ENCODE data around the gene LRRC8E. TPM values are rescaled to one million over a fixed set of nuclear protein-coding genes. Genes with fewer than 3 reads are reported as not detected.

Gene LRRC8E
- total RNA-seq, 4 donors from 2014 or later: 0.13 to 0.32 (median 0.29) TPM

DNA sequence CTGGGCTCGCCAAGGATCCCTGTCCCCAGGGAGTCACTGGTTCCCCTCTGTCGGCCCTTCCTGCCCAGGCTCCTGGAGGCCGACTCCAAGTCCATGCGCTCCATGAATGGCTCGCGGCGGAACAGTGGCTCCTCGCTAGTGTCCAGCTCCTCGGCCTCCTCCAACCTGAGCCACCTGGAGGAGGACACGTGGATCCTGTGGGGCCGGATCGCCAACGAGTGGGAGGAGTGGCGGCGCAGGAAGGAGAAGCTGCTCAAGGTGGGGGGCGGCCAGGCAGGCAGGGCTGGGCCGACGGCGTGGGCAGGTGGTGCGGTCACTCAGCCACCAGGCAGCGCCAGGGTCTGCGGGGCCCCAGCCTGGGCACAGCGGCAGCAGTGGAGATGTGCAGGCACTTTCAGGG lies 40.6 kb upstream of the LRRC8E start:
- H3K27me3 ChIP-seq: no peaks in the 10 kb centered on the region
- H3K9me3 ChIP-seq: no peaks in the 10 kb centered on the region
- 80 to 100% methylated on average over 1 to 2 of the region's 23 CpGs for WGBS, 2 donors (ENCODE audit: low coverage in 1 of 2)
- no peak for ATAC-seq
- no peaks in the 10 kb centered on the region for H3K4me1 ChIP-seq
- TF ChIP-seq, protein P1, sequence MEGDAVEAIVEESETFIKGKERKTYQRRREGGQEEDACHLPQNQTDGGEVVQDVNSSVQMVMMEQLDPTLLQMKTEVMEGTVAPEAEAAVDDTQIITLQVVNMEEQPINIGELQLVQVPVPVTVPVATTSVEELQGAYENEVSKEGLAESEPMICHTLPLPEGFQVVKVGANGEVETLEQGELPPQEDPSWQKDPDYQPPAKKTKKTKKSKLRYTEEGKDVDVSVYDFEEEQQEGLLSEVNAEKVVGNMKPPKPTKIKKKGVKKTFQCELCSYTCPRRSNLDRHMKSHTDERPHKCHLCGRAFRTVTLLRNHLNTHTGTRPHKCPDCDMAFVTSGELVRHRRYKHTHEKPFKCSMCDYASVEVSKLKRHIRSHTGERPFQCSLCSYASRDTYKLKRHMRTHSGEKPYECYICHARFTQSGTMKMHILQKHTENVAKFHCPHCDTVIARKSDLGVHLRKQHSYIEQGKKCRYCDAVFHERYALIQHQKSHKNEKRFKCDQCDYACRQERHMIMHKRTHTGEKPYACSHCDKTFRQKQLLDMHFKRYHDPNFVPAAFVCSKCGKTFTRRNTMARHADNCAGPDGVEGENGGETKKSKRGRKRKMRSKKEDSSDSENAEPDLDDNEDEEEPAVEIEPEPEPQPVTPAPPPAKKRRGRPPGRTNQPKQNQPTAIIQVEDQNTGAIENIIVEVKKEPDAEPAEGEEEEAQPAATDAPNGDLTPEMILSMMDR (IDR thresholded peaks at IDR 0.05): no peak
- TF ChIP-seq POLR2A (IDR thresholded peaks at IDR 0.05) (no peak), EP300 (IDR thresholded peaks at IDR 0.05) (no peak), POLR2AphosphoS5 (IDR thresholded peaks at IDR 0.05) (no peak)
- H3K4me3 ChIP-seq: no peak overlapping the region
- H3K36me3 ChIP-seq: peaks cover 0 to 10% of the 10 kb centered on the region in 2 donors
- no peak overlapping the region for H3K27ac ChIP-seq

DNA sequence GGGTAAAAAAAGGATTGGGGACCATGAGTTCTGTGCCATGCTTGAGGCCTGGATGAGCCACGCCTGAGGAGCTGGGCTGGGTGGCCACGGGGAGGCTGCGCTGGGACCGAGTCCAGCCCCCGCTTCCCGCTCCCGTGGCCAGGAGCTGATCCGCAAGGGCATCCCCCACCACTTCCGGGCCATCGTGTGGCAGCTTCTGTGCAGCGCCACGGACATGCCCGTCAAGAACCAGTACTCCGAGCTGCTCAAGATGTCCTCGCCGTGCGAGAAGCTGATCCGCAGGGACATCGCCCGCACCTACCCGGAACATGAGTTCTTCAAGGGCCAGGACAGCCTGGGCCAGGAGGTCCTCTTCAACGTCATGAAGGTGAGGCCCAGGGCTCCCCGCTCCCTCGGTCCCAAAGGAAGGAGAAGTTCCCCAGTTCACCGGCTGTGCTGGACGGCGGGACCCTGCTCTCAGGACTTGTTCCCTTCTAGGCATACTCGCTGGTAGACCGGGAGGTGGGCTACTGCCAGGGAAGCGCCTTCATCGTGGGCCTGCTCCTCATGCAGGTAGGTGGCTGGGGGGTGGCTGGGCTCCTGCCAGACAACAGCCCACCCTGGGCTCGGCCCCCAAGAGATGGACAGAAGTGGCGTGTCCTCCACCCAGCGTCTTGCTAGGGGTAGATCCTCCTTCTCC lies 39.4 kb upstream of the LRRC8E start:
- TF ChIP-seq POLR2AphosphoS5 (IDR thresholded peaks at IDR 0.05) (no peak), POLR2A (IDR thresholded peaks at IDR 0.05) (no peak), EP300 (IDR thresholded peaks at IDR 0.05) (no peak)
- TF ChIP-seq, protein P1 (IDR thresholded peaks at IDR 0.05): no peak
- no peak overlapping the region for H3K4me3 ChIP-seq
- peaks cover 0 to 9% (median 0%) of the 10 kb centered on the region in 3 donors for H3K4me1 ChIP-seq
- ATAC-seq: no peak
- no peaks in the 10 kb centered on the region for H3K27me3 ChIP-seq
- WGBS, 2 donors (ENCODE audit: low coverage in 1 of 2): 81% methylated on average over 9 of the region's 34 CpGs; no CpG with 5 or more reads in 1 of the 2 donors
- H3K36me3 ChIP-seq: peaks cover 0 to 10% of the 10 kb centered on the region in 2 donors
- H3K9me3 ChIP-seq: no peaks in the 10 kb centered on the region
- H3K27ac ChIP-seq: no peak overlapping the region

DNA sequence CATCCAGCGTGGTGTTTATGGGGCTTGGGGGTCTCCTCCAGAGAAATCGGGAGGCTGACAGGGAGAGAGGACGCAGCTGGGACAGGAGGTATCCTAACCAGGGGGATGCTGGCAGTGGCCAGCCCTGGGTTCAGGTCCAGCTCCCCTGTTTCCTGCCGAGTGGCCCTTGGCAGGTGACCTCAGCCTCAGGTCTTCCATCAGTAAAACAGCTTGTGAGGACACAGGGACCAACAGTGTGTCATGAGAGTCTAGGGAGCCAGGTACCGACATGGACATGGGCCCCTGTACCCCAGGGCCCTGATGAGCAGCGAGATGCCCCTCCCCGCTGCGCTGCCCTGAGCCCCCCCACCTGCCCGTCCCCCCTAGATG lies 38.7 kb upstream of the LRRC8E start:
- TF ChIP-seq, protein P1 (IDR thresholded peaks at IDR 0.05): no peak
- no peak for TF ChIP-seq POLR2AphosphoS5 (IDR thresholded peaks at IDR 0.05)
- no peak for TF ChIP-seq EP300 (IDR thresholded peaks at IDR 0.05)
- no peak for TF ChIP-seq POLR2A (IDR thresholded peaks at IDR 0.05)
- ATAC-seq: no peak
- H3K36me3 ChIP-seq: peaks cover 0 to 10% of the 10 kb centered on the region in 2 donors
- no peak overlapping the region for H3K27ac ChIP-seq
- H3K4me3 ChIP-seq: no peak overlapping the region
- 93% methylated on average over 4 of the region's 9 CpGs; no CpG with 5 or more reads in 1 of the 2 donors for WGBS, 2 donors (ENCODE audit: low coverage in 1 of 2)
- no peaks in the 10 kb centered on the region for H3K9me3 ChIP-seq
- no peaks in the 10 kb centered on the region for H3K27me3 ChIP-seq
- H3K4me1 ChIP-seq: peaks cover 0 to 9% (median 0%) of the 10 kb centered on the region in 3 donors

DNA sequence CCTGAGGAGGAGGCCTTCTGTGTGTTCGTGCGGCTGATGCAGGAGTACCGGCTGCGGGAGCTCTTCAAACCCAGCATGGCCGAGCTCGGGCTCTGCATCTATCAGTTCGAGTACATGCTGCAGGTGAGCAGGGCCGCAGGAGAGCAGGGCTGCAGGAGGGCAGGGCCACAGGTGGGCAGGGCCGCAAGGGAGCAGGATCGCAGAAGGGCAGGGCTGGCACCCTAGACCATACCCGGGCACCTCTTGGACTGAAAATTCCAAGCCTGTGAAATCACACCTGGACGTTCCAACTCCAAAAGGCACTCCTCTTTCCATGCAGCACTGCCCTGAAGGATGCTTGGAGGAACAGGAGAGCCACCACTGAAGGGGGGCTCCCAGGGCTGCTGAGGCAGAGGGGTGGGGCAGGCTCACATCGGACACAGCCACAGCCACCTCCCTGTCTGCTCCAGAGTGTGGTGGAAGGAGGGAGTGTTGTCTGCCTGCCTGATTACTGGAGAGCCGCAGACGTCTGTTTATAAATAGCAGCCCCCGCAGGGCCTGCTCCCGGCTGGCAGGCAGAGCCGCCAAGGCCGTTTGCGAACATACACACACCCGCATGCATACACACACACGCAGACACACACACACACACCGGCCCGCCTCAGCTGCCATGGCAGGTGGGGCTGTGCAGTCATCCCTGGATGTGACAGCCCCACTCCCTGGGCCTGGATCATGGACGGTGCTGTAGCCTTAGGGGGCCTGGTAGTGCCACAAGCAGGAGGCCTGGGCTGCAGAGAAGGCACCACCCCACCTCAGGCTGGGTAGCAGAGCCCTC lies 38.1 kb upstream of the LRRC8E start:
- ATAC-seq: no peak
- Histone ChIP-seq H3K27ac (no peak overlapping the region), H3K36me3 (peaks cover 0 to 10% of the 10 kb centered on the region in 2 donors), H3K4me3 (no peak overlapping the region), H3K4me1 (peaks cover 0 to 9% (median 0%) of the 10 kb centered on the region in 3 donors), H3K9me3 (no peaks in the 10 kb centered on the region), H3K27me3 (peaks cover 2% of the 10 kb centered on the region)
- WGBS, 2 donors (ENCODE audit: low coverage in 1 of 2): 48% methylated on average over 3 of the region's 25 CpGs; no CpG with 5 or more reads in 1 of the 2 donors
- TF ChIP-seq POLR2A (IDR thresholded peaks at IDR 0.05): no peak
- TF ChIP-seq, protein P1 (IDR thresholded peaks at IDR 0.05): no peak
- TF ChIP-seq POLR2AphosphoS5 (IDR thresholded peaks at IDR 0.05): no peak
- no peak for TF ChIP-seq EP300 (IDR thresholded peaks at IDR 0.05)

All from gastroesophageal sphincter (tissue), 4 donors.